ENCODE results near the gene CHD9.
"Not testable (repeated sequence)": the region's sequence is repeated elsewhere in the genome, so short reads cannot be mapped to it uniquely, and the experiment has no call there.

The CHD9 gene

GRCh38 chr16:53054670-53055485 is at the start of gene CHD9:
Gene CHD9 (plus strand): TSS chr16:53054991. CDS start chr16:53156090, 101,099 bp downstream.
- peak; percentile 66 for DNase-seq (ENCODE audit: low spot score)

DNA sequence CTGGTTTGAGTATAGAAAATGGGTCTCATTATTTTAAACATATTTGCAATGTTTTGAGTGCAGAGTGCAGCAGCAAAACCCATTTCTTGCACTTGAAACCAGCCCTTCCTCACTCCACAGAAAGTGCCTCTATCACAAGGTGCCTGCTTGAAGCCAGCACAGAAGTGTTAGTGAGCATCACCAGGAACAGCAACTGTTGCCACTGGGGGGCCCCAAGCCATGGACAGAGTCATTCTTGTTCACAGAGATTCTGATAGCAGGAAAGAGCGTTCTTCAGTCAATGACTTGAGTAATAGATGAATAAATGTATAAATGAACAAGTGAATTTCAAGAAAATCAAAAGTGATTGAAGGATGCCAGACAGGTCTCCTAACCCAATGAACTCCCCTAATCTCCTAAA is 47.7 kb upstream of the CHD9 start:
- DNase-seq (ENCODE audit: low spot score), result no peak

- DNase-seq (ENCODE audit: low spot score), result no peak
Observed at GRCh38 chr16:53014287-53014686, 40.5 kb upstream of the CHD9 start.

GRCh38 chr16:53018834-53019416 is 35.9 kb upstream of the CHD9 start:
- DNase-seq (ENCODE audit: low spot score), result no peak

DNA sequence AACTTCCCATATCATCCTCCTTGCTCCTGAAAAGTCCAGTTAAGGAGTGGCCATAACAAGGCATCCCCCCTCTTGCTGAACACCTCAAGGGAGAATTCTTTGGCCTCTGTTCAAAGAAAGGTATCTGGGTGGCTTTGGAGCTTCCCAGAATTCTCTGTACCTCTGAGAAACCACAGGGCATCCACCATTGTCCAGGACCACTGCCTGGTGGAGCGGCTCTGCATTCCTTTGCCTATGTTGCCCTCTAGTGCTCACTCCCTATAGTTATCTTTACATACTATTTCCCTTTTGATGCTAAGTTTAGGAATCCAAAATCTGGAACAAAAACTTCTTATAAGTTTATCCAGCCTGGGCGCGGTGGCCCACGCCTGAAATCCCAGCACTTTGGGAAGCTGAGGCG is 32.4 kb upstream of the CHD9 start:
- no peak for DNase-seq (ENCODE audit: low spot score)

- DNase-seq (ENCODE audit: low spot score), result no peak
Observed at GRCh38 chr16:53024045-53024444, 30.7 kb upstream of the CHD9 start.

DNA sequence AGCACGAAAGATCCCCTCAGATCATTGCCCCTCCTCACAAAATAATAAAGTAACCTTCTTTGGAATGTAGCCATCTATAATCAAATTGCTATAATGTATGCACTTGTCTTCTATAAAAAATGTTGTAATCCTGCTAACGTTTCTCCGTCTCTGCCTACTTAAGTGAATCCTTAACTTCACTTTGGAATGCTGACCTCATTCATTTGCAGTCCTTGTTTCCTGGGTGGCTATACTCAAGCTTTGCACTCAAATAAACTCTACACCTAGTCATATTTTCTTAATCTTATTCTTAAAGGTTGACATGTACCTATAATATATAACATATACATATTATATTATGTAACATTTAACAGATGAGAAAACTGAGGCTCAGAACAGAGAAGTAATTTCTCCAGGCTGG is 24.8 kb upstream of the CHD9 start:
- no peak for DNase-seq (ENCODE audit: low spot score)

- DNase-seq (ENCODE audit: low spot score), result no peak
Observed at GRCh38 chr16:53031323-53031942, 23.4 kb upstream of the CHD9 start.

DNA sequence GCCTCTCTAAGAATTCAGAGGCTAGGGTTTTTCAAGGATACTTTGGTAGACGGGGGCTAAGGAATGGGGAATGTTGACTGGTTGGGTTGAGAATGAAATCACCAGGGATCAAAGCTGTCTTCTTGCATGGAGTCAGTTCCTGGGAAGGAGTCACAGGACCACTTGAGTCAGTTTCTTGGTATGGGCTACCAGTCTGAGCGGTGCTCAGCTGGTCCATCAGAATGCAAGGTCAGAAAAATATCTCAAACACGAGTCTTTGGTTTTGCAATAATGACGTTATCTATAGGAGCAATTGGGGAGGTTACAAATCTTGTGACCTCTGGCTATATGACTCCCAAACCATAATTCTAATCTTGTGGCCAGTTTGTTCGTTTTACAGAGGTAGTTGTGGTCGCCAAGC is 20.5 kb upstream of the CHD9 start:
- DNase-seq (ENCODE audit: low spot score), result no peak

GRCh38 chr16:53035176-53035942 is 19.4 kb upstream of the CHD9 start:
- DNase-seq (ENCODE audit: low spot score), result no peak

- no peak for DNase-seq (ENCODE audit: low spot score)
Observed at GRCh38 chr16:53036066-53036465, 18.7 kb upstream of the CHD9 start.

- DNase-seq (ENCODE audit: low spot score), result not testable (repeated sequence)
Observed at GRCh38 chr16:53036711-53037110, 18.1 kb upstream of the CHD9 start.

GRCh38 chr16:53040788-53041187 is 14.0 kb upstream of the CHD9 start:
- DNase-seq (ENCODE audit: low spot score), result no peak

GRCh38 chr16:53041320-53042051 is 13.3 kb upstream of the CHD9 start:
- DNase-seq (ENCODE audit: low spot score), result no peak

DNA sequence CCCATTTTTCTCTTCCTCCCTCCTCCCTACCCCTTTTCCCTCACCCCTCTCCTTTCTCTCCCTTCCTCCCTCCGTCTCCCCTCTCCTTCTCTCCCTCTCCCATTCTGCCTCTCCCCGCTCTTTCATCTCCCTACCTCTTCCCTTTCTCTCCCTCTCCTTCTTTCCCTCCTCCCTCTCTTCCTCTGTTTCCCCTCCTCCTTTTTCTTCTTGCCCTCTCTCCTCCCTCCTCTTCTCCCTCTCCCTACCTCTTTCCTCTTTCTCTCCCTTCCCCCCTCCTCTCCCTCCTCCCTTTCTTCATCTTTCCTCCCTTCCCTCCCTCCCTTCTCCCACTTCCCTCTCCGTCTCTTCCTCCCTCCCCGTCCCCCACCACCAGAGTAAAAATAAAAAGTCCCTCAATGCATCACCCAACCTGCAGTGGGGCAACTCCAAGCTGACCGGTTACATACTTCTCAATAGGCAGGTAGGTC is 12.5 kb upstream of the CHD9 start:
- DNase-seq (ENCODE audit: low spot score), result no peak

DNA sequence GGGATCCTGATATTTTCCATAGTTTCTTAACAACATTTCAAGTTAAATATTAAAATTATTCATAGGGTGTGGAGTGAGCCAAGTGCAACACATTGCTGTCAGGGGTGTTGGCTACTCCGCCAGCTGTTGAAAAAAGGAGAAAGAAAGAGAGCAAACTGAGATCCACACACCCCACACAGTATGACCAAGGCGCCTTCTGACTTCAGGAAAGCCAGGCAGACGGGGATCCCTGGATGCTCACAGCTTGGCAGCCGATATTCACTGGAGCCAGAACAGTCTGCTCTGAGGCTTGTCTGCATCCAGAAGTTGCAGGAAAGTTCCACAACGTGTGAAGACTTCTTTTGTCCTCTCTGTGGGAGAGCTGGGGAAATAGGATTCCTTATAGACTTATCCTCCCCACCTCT is 11.4 kb upstream of the CHD9 start:
- DNase-seq (ENCODE audit: low spot score), result no peak

DNA sequence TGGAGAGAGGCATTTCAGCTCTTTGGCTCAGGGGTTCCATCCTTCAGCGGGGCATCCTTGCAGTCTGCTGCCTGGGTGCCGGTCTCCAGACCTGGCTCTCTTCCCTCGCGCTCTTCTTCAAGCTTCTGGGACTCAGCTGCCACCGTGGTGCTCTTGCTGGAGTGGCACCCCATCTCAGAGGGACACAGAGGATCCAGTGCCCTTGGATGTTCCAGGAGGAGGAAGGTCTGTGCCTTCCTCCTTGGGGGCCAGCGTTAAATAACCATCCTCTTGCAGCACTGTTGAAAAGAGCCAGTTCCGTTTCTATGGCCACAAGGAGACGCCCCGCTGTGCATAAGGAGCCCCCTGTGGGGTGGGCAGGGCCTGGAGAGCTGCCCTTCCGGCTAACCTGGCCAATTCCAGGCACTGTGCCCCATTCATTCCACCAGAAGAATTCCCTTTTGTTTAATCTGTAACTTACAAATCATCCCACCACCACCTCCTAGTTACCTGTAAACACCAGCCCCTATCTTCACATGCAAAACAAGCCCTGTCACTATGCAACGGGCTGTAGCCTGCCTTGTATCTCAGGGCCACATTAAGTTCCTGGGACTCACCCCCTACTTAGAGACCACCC is 10.7 kb upstream of the CHD9 start:
- no peak for DNase-seq (ENCODE audit: low spot score)

- DNase-seq (ENCODE audit: low spot score), result no peak
Observed at GRCh38 chr16:53045341-53046220, 9.2 kb upstream of the CHD9 start.

- not testable (repeated sequence) for DNase-seq (ENCODE audit: low spot score)
Observed at GRCh38 chr16:53047515-53047914, 7.3 kb upstream of the CHD9 start.

Data from CD4-positive, alpha-beta T cell treated with Interleukin-6 at 100 ng/mL for 8 hours (primary cell).